HS-5 (cell line): Measurements from ENCODE around the gene TNFRSF6B.
"Not testable (repeated sequence)": the region's sequence is repeated elsewhere in the genome, so short reads cannot be mapped to it uniquely, and the experiment has no call there.

Experiments used
- DNase-seq: peaks from one replicate; pipeline ENCODE4 v3.0.0-alpha.2; 2012; ENCODE audit warnings: low read depth

TNFRSF6B gene

DNA sequence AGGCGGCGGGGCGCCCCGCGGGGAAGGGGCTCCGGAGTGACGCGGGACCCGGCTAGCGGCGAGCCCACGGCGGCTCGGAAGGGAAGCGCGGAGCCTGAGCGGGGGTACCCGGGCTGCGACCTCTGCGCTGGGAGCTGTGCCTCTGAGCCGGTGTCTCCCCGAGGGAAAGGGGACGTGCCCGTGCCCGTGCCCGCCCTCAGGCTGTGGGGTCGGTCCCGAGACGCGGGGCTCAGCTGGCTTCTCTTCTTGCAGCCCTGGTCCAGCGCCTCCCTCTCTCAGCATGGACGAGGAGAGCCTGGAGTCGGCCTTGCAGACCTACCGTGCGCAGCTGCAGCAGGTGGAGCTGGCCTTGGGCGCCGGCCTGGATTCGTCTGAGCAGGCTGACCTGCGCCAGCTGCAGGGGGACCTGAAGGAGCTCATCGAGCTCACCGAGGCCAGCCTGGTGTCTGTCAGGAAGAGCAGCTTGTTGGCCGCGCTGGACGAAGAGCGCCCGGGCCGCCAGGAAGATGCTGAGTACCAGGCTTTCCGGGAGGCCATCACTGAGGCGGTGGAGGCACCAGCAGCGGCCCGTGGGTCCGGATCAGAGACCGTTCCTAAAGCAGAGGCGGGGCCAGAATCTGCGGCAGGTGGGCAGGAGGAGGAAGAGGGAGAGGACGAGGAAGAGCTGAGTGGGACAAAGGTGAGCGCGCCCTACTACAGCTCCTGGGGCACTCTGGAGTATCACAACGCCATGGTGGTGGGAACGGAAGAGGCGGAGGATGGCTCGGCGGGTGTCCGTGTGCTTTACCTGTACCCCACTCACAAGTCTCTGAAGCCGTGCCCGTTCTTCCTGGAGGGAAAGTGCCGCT lies 12.1 kb downstream of the TNFRSF6B start:
- DNase-seq: no peak

DNA sequence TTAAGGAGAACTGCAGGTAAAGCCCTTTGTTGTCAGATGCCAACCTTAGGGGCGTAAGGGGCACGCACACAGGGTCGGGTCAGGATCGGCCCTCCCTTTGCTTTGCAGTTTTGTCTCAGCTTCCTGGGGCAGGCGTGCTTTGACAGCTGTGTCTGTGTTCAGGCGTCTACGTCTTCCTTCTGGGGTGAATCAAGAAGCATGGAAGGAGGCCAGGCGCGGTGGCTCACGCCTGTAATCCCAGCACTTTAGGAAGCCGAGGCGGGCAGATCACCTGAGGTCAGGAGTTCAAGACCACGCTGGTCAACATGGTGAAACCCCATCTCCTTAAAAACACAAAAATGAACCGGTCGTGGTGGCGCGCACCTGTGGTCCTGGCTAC lies 12.7 kb downstream of the TNFRSF6B start:
- DNase-seq: no peak

DNA sequence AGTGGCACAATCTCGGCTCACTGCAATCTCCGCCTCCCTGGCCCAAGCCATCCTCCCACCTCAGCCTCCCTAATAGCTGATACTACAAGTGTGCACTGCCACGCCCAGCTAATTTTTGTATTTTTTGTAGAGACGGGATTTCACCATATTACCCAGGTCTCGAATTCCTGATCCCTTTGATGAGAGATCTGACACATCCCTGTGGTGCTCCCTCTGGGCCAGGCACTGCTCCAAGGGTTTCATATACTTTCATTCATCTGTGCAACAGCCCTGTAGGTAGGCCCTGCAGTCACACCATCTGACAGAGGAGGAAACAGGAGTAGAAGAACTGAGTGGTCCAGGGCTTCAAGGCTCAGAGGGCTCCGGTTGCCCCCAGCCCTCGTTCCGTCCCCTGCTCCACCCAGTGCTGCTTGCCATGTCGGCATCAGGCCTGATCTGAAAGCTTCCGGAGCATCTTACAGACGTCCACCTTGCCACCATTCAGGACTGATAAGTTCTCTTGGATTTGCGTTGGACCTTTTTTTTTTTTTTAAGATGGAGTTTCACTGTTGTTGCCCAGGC lies 14.7 kb downstream of the TNFRSF6B start:
- no peak for DNase-seq

DNA sequence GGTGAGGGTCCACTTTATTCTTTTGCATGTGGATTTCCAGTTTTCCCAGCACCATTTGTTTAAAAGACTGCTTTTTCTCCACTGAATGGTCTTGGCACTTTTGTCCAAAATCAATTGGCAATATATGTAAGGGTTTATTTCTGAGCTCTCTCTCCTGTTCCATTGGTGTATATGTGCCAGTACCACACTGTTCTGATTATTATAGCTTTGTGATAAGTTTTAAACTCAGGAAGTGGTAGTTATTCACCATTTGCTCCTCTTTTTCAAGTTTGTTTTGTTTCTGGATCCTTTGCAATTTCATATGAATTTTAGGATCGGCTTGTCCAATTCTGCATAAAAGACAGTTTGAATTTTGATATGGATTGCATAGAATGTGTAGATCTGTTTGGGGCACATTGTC lies 15.7 kb downstream of the TNFRSF6B start:
- DNase-seq: no peak

DNA sequence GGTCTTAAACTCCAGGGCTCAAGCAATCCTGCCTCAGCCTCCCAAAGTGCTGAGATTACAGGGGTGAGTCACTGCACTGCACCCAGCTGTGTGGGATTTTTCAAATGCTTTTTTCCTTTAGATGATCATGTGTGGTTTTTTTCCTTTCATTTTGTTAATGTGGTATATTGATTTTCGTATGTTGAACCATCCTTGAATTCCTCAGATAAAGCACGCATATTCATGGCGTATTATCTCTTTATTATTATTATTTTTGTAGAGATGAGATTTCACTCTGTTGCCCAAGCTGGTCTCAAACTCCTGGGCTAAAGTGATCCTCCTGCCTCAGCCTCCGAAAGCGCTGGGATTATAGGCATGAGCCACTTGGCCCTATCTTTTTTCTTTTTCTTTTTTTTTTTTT lies 18.4 kb downstream of the TNFRSF6B start:
- no peak for DNase-seq

DNA sequence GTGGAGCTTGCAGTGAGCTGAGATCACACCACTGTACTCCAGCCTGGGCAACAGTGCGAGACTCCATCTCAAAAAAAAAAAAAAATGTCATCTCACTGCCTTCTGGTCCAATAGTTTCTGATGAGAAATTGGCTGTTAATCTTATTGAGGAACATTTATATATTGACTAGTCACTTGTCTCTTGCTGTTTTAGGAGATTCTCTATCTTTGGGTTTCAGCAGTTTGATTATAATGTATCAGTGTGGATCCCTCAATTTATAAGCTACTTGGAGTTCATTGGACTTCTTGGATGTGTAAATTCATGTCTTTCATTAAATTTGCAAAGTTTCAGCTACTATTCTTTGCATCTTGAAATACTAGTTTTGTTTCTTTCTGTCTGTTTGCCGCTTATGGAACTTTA lies 22.5 kb downstream of the TNFRSF6B start:
- no peak for DNase-seq

DNA sequence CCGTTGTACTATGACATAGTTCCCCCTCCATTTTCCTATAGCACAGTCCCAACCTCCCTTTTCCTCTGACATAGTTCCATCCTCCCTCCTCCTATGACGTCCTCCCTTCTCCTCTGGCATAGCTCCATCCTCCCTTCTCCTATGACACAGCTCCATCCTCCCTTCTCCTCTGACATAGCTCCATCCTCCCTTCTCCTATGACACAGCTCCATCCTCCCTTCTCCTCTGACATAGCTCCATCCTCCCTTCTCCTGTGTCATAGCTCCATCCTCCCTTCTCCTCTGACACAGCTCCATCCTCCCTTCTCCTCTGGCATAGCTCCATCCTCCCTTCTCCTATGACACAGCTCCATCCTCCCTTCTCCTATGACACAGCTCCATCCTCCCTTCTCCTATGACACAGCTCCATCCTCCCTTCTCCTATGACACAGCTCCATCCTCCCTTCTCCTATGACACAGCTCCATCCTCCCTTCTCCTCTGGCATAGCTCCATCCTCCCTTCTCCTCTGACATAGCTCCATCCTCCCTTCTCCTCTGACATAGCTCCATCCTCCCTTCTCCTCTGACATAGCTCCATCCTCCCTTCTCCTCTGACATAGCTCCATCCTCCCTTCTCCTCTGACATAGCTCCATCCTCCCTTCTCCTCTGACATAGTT lies 26.6 kb downstream of the TNFRSF6B start:
- not testable (repeated sequence) for DNase-seq

DNA sequence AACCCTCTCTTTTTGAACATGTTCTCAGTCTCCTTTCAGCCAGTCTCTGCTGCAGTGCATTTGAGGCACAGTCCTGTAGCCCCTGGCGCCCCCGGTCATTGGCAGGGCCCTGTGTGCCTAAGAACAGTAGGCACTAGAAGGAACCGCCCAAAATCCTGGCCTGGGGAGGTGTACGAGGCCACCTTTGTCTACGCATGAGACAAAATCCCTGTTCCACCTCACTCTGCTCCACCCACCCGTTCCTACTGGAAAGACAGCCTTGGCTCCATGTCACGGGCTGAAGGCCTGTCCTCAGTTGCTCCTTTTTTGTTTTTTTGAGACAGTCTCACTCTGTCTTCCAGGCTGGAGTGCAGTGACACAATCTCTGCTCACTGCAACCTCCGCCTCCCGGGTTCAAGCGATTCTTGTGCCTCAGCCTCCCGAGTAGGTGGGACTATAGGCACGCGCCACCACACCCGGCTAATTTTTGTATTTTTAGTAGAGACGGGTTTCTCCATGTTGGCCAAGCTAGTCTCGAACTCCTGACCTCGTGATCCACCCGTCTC lies 33.8 kb downstream of the TNFRSF6B start:
- DNase-seq: not testable (repeated sequence)

DNA sequence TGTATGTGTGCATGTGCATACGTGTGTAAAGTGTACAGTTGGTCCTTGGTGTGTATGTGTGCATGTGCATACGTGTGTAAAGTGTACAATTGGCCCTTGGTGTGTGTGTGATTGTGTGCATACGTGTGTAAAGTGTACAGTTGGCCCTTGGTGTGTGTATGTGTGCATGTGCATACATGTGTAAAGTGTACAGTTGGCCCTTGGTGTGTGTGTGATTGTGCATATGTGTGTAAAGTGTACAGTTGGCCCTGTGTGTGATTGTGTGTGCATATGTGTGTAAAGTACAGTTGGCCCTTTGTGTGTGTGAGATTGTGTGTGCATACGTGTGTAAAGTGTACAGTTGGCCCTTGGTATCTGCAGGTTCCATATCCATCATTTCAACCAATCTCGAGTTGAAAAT lies 35.0 kb downstream of the TNFRSF6B start:
- no peak for DNase-seq

DNA sequence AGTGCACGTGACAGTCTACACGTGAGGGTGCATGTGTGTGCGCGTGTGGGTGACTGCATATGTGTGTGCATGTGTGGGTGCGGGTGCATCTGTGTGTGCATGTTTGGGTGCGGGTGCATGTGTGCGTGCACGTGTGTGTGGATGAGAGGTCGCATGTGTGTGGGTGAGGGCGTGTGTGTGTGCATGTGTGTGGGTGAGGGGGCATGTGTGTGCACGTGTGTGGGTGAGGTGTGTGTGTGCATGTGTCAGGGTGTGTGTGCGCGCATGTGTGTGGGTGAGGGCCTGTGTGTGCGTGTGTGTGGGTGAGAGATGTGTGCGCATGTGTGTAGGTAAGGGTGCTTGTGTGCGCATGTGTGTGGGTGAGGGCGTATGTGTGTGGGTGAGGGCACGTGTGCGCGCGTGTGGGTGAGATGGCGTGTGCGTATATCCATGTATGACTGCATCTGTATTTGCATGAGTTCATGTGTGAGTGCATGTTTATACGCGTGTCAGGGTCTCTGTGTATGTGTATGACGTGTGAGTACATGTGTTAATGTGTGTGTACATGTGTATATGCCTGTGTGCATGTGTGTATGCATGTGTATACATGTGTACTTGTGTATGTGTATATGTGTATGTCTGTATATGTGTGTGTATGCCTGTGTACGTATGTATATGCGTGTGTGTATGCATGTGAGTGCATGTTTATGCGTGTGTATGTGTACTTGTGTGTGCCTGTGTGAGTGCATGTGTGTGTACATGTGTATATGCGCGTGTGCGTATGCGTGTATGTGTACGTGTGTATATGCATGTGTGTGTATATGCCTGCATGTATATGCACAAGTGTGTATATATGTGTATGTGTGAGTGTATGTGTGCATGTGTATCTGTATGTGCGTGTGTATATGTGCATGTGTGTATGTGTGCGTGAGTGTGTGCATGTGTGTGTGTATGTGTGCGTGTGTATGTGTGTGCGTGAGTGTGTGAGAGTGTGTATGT lies 36.0 kb downstream of the TNFRSF6B start:
- no peak for DNase-seq

DNA sequence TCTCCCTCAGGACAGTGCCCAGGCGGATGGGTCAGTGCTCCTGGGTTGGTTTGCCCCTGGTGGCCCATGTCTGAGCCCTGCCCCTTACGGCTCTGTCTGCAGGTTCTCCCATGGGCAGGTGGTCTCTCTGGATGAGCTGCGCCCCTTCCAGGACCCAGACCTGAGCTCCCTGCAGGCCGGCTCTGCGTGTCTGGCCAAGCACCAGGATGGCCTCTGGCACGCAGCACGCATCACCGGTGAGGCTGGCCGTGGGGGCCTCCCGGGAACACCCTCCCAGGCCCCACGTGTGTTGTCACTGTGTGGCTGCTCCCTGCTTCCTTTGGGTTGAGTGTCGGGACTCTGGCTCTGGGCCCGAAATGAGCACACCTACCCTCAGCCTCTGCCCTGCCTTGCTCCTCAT lies 36.7 kb downstream of the TNFRSF6B start:
- no peak for DNase-seq

DNA sequence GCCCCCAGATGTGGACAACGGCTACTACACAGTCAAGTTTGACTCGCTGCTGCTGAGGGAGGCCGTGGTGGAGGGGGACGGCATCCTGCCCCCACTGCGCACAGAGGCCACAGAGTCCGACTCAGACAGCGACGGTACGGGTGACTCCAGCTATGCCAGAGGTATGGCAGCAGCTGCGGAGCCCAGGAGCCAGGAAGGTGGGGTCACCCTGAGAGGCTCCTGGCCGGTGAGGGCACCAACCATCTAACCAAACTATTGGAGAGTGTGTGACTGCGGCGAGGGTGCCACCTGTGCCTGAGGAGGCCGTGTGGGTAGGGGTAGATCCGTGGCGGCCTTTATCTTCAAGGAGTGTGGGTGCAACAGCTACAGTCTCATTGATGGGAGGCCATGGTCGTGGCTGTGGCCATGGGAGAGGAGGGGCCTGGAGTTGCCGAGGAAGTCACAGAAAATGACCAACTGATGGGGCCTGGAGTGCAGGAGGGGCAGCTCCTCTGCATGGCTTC lies 37.2 kb downstream of the TNFRSF6B start:
- DNase-seq: no peak

DNA sequence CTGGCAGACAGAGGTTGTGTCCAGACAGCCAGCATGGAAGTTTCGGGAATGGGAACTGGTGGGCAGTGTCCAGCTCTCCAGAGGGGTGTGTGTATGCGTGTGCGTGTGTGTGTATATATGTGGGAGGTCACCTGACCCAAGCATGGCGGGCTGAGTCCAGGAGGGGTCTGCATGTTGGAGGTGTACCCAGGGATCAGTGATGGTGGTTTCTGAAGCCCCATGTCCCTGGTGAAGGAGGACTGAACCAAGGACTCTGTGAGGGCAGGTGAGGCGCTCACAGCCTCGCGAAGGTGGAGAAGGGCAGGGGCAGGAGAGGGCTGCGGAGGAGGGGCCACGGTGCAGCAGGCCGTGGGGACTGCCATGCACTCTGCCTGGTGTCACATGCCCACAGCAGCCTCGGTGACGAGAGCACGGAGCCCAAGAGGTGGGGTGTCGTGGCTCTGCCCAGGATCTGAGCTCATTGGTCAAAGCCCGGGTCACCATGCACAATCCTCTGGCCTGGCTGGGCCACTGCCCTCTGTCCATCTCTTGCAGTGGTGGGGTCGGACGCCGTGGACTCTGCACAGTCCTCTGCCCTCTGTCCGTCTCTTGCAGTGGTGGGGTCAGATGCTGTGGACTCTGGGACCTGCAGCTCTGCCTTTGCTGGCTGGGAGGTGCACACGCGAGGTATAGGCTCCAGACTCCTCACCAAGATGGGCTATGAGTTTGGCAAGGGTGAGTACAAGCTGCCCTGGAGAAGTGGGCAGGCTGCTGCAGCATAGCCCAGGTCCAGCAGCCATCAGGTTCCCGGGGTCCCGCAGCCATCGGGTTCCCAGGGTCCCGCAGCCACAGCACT lies 37.9 kb downstream of the TNFRSF6B start:
- no peak for DNase-seq

DNA sequence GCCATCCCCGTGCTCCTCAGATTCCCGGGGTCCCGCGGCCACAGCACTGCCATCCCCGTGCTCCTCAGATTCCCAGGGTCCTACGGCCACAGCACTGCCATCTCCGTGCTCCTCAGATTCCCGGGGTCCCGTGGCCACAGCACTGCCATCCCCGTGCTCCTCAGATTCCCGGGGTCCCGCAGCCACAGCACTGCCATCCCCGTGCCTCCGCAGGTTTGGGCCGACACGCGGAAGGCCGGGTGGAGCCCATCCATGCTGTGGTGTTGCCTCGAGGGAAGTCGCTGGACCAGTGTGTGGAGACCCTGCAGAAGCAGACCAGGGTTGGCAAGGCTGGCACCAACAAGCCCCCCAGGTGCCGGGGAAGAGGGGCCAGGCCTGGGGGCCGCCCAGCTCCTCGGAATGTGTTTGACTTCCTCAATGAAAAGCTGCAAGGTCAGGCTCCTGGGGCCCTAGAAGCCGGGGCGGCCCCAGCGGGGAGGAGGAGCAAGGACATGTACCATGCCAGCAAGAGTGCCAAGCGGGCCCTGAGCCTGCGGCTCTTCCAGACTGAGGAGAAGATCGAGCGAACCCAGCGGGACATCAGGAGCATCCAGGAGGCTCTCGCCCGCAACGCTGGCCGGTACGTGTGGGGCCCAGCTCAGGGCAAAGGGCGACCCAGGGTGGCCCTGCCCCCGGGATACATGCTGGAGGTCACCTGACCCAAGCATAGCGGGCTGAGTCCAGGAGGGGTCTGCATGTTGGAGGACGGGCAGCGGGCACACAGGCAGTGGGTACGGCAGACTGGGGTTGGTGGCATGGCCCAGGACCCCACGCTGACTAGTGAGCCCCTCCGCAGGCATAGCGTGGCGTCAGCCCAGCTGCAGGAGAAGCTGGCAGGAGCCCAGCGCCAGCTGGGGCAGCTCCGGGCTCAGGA lies 38.8 kb downstream of the TNFRSF6B start:
- no peak for DNase-seq

DNA sequence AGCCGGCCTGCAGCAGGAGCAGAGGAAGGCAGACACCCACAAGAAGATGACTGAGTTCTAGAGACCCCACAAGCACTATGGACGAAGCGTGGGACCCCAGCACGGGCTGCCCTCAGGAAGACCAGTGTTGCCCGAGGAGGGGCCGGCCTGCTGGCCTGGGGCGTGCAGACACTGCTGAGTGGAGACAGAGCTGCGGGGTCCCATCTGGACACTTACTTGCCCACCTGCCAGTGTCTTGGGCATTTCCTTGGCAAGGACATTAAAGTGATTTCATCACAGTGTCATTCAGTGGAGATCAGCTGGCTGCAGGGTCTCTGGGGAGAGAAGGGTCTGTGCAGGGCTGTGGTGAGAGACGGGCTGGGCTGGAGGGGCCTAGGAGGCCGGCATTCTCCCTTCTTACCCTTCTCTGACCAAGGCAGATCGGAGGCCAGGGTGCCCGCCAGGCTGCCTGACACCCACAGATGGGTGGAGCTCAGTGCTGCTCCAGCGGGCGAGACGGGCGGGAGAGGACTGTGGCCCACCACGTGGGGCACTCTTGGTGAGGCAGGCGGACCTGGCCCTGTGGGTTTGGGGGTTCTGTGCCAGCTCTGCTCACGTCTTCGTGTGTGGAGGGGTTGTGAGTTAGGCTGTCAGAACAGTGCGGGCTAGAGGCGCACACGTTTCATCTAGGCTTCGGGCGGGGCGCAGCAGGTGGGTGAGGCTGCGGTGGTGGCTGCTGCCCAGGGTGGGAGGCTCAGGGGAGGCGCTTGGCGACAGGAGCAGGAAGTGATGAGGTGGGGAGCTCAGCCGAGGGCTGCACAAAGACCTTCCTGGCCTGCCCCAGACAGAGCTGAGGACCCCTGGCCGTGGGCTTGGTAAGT lies 39.6 kb downstream of the TNFRSF6B start, which contains the start of gene LIME1:
Gene LIME1, plus strand, starts transcription at position 806 of the 860 bp plus-strand sequence. CDS start 886 bp downstream, outside the sequence.
- no peak for DNase-seq

DNA sequence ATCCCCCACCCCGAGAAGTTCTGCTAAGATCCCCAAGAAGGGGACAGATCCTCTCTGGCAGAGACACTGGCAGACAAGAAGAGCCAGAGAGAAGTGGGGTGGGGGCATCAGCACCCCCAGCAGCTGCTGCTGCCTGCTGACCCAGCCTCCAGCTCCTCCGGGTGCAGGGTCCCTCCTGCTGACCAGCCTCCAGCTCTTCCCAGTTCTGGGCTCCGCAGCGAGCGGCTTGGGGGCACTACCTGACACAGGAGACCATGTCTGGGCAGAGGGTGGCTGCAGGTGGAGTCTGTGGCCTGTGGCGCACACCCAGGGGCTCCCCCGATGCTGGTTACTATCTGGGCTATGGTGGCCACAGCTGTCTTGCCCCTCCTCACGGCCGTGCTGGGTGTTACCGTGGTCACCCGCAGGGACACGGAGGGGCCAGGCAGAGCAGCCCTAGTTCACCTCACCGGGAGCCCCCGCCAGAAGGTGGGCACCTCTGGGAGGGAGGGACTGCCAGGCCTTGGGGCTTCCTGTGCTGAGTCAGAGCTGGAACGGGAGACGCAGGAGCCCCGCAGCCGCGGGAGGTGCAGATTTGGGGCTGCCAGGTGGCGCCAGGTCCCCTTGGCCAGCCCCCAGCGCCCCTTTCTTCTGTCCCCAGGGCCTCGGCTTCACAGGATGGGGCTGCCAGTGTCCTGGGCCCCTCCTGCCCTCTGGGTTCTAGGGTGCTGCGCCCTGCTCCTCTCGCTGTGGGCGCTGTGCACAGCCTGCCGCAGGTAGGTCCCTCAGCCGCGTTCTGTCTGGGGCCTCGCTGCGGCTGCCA lies 40.6 kb downstream of the TNFRSF6B start:
- DNase-seq: no peak

DNA sequence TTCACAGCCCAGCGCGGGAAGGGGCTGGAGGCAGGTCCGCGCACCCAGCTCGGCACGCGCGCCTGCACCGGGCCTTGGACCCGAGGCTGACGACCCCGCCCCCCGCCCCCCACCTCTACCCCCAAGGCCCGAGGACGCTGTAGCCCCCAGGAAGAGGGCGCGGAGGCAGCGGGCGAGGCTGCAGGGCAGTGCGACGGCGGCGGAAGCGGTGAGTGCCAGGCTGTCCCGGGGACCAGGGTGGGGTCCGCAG lies 41.2 kb downstream of the TNFRSF6B start:
- DNase-seq: no peak
